Esophagus squamous epithelium (tissue), 4 donors: ENCODE measurements around the gene PRPH2.

Source experiments
- CTCF ChIP-seq, 6 experiments: fragments of 450-650 bp in 4 of 6; fragments of 200-600 bp in 2 of 6; sonication (generic) in 2 of 6; IDR thresholded peaks; one replicate each; pipeline ENCODE4 v1.5.1; 2016 to 2019; ENCODE audit warnings: antibody characterized with exemption in 6 of 6, mild to moderate bottlenecking in 4 of 6, moderate library complexity in 4 of 6
- POLR2A ChIP-seq, 4 donors: fragments of 450-650 bp; IDR thresholded peaks; one replicate each; pipeline ENCODE4 v1.6.1; 2017; ENCODE audit warnings: antibody characterized with exemption in 4 of 4, mild to moderate bottlenecking in 4 of 4, moderate library complexity in 3 of 4

DNA sequence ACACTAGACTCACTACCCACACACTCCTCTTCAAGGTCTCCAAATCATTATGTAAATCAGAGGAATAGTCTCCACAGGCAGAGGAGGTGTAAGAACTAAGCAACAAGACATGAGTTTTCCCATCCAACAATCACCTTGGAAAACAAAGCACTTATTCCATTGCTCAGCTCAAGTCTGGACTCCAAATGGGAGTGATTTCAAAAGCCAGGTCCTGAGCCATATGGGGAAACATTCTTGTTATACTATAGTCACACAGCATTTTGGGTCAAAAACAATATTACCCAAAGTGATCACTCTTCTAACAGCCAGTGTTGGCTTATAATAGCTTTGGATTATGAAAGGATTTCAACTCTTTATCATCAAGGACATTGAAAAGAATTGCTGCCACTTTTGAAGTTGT is 3.6 kb upstream of the PRPH2 start:
- TF ChIP-seq CTCF (IDR thresholded peaks at IDR 0.05) (no peak), POLR2A (IDR thresholded peaks at IDR 0.05) (no peak)
